ENCODE results near the gene MGMT. TPM values are rescaled to one million over a fixed set of nuclear protein-coding genes. Genes with fewer than 3 reads are reported as not detected.

Gene MGMT
- total RNA-seq, 2 donors from 2014 or later = 41.1 to 50.4 TPM

GRCh38 chr10:129713659-129714265 is 246.7 kb downstream of the MGMT start:
- no peaks in the 10 kb centered on the region for H3K27me3 ChIP-seq (replicated peaks; ENCODE audit: insufficient read depth)
- 99% methylated on average over 14 of the region's 14 CpGs for WGBS

GRCh38 chr10:129715805-129716204 is 248.8 kb downstream of the MGMT start:
- intact Hi-C loops (cut with DNase I) = no loop called here
- WGBS = 77% methylated on average over 15 of the region's 15 CpGs
- H3K4me1 ChIP-seq (replicated peaks) = no peaks in the 10 kb centered on the region

More at GRCh38 chr10:129713659-129714265, 246.7 kb downstream of the MGMT start:
- H3K27ac ChIP-seq = no peak overlapping the region
- H3K36me3 ChIP-seq = no peaks in the 10 kb centered on the region
- H3K4me3 ChIP-seq = no peak overlapping the region
- TF ChIP-seq POLR2AphosphoS5 (IDR thresholded peaks at IDR 0.05) (no peak), POLR2A (IDR thresholded peaks at IDR 0.05) (no peak)
- TF ChIP-seq, protein P1, sequence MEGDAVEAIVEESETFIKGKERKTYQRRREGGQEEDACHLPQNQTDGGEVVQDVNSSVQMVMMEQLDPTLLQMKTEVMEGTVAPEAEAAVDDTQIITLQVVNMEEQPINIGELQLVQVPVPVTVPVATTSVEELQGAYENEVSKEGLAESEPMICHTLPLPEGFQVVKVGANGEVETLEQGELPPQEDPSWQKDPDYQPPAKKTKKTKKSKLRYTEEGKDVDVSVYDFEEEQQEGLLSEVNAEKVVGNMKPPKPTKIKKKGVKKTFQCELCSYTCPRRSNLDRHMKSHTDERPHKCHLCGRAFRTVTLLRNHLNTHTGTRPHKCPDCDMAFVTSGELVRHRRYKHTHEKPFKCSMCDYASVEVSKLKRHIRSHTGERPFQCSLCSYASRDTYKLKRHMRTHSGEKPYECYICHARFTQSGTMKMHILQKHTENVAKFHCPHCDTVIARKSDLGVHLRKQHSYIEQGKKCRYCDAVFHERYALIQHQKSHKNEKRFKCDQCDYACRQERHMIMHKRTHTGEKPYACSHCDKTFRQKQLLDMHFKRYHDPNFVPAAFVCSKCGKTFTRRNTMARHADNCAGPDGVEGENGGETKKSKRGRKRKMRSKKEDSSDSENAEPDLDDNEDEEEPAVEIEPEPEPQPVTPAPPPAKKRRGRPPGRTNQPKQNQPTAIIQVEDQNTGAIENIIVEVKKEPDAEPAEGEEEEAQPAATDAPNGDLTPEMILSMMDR (IDR thresholded peaks at IDR 0.05) = no peak
- intact Hi-C loops (cut with DNase I) = no loop called here
- no peaks in the 10 kb centered on the region for H3K4me1 ChIP-seq (replicated peaks)
- DNase-seq (ENCODE audit: low spot score) = no peak
- H3K9me3 ChIP-seq = no peaks in the 10 kb centered on the region

GRCh38 chr10:129716211-129716681 is 249.2 kb downstream of the MGMT start:
- intact Hi-C loops (cut with DNase I) = no loop called here
- 80% methylated on average over 12 of the region's 12 CpGs for WGBS
- H3K4me1 ChIP-seq (replicated peaks) = no peaks in the 10 kb centered on the region
- DNase-seq (ENCODE audit: low spot score) = no peak
- H3K27ac ChIP-seq = no peak overlapping the region
- no peaks in the 10 kb centered on the region for H3K27me3 ChIP-seq (replicated peaks; ENCODE audit: insufficient read depth)
- no peaks in the 10 kb centered on the region for H3K9me3 ChIP-seq
- no peaks in the 10 kb centered on the region for H3K36me3 ChIP-seq
- no peak for TF ChIP-seq POLR2A (IDR thresholded peaks at IDR 0.05)
- no peak for TF ChIP-seq POLR2AphosphoS5 (IDR thresholded peaks at IDR 0.05)
- TF ChIP-seq, protein P1 (IDR thresholded peaks at IDR 0.05) = no peak
- H3K4me3 ChIP-seq = no peak overlapping the region

More at GRCh38 chr10:129715805-129716204, 248.8 kb downstream of the MGMT start:
- Histone ChIP-seq H3K27me3 (replicated peaks; ENCODE audit: insufficient read depth) (no peaks in the 10 kb centered on the region), H3K4me3 (no peak overlapping the region), H3K27ac (no peak overlapping the region), H3K9me3 (no peaks in the 10 kb centered on the region), H3K36me3 (no peaks in the 10 kb centered on the region)
- no peak for DNase-seq (ENCODE audit: low spot score)
- TF ChIP-seq POLR2A (IDR thresholded peaks at IDR 0.05) (no peak), POLR2AphosphoS5 (IDR thresholded peaks at IDR 0.05) (no peak)
- TF ChIP-seq, protein P1 (IDR thresholded peaks at IDR 0.05) = no peak

- no peaks in the 10 kb centered on the region for H3K36me3 ChIP-seq
- no peaks in the 10 kb centered on the region for H3K4me1 ChIP-seq (replicated peaks)
- no peak overlapping the region for H3K27ac ChIP-seq
- TF ChIP-seq, protein P1 (IDR thresholded peaks at IDR 0.05) = no peak
- TF ChIP-seq POLR2A (IDR thresholded peaks at IDR 0.05) (no peak), POLR2AphosphoS5 (IDR thresholded peaks at IDR 0.05) (no peak)
- 94% methylated on average over 9 of the region's 9 CpGs for WGBS
- H3K4me3 ChIP-seq = no peak overlapping the region
- no peak for DNase-seq (ENCODE audit: low spot score)
- intact Hi-C loops (cut with DNase I) = no loop called here
- H3K27me3 ChIP-seq (replicated peaks; ENCODE audit: insufficient read depth) = no peaks in the 10 kb centered on the region
- H3K9me3 ChIP-seq = no peaks in the 10 kb centered on the region
Measured at GRCh38 chr10:129716881-129717280, 249.8 kb downstream of the MGMT start.
